Myocyte (in vitro differentiated cells): ENCODE measurements around the gene LYSET. TPM values are rescaled to one million over a fixed set of nuclear protein-coding genes. Genes with fewer than 3 reads are reported as not detected.
A peak's percentile ranks its signal among the peaks of the same experiment; 100 is the strongest.
"Not testable (repeated sequence)": the region's sequence is repeated elsewhere in the genome, so short reads cannot be mapped to it uniquely, and the experiment has no call there.

ENCODE experiments used
- DNase-seq: peaks from one replicate; pipeline ENCODE4 v3.0.0-alpha.2; 2012; ENCODE audit warnings: low read depth
- total RNA-seq: library from RNA; depleted of rRNA; stranded (reverse); fragments of >200 nt; gene quantifications from 2 replicates; pipeline ENCODE4 v1.2.3, GENCODE V29; 2014

Gene LYSET
- total RNA-seq, 1 donor from 2014 or later = 12.2 TPM

GRCh38 chr14:93220509-93220908, 35.4 kb downstream of the LYSET start:
- DNase-seq = no peak

- no peak for DNase-seq
These were observed 38.4 kb downstream of the LYSET start for GRCh38 chr14:93223565-93223964.

GRCh38 chr14:93228550-93228949, 43.4 kb downstream of the LYSET start:
- DNase-seq = no peak

GRCh38 chr14:93230539-93230938, 45.4 kb downstream of the LYSET start:
- DNase-seq = no peak

GRCh38 chr14:93231129-93231979, 46.2 kb downstream of the LYSET start:
- DNase-seq = peak; percentile 48

GRCh38 chr14:93232159-93232558, 47.0 kb downstream of the LYSET start:
- no peak for DNase-seq

GRCh38 chr14:93233078-93233477, 48.0 kb downstream of the LYSET start:
- DNase-seq = not testable (repeated sequence)

GRCh38 chr14:93234798-93235197, 49.7 kb downstream of the LYSET start:
- DNase-seq = peak; percentile 24

Other genes starting within 250 kb of the LYSET start
- gene ITPK1, start 69.4 kb upstream of the LYSET start, total RNA-seq = 19.1 and 23.0 TPM in 2 replicates
- 45.4 and 58.7 TPM in 2 replicates for gene MOAP1, start 420 bp upstream of the LYSET start, total RNA-seq
- 8.6 and 14.4 TPM in 2 replicates for gene GON7, start 21.7 kb downstream of the LYSET start, total RNA-seq
- gene UBR7, start 21.9 kb downstream of the LYSET start, total RNA-seq = 22.8 and 24.4 TPM in 2 replicates
- gene BTBD7, start 147.7 kb downstream of the LYSET start, total RNA-seq = 21.0 and 25.2 TPM in 2 replicates
- gene COX8C, start 161.9 kb downstream of the LYSET start, total RNA-seq = not detected in 2 replicates
- gene UNC79, start 245.6 kb downstream of the LYSET start, total RNA-seq = 0.67 and 0.83 TPM in 2 replicates